NT2/D1 (cell line): ENCODE data around the gene AADACL3.
"Not testable (repeated sequence)": the region's sequence is repeated elsewhere in the genome, so short reads cannot be mapped to it uniquely, and the experiment has no call there.

Experiments
- DNase-seq: peaks from one replicate; pipeline ENCODE4 v3.0.0-alpha.2; 2011; ENCODE audit warnings: low read depth, low spot score
- H3K27me3 ChIP-seq: 2 replicates; pipeline ENCODE4 v1.6.0; 2011; ENCODE audit warnings: mild to moderate bottlenecking; ENCODE audit not compliant: insufficient read length, insufficient read depth
- H3K36me3 ChIP-seq: 2 replicates; pipeline ENCODE4 v1.6.1; 2011; ENCODE audit warnings: mild to moderate bottlenecking, low read length, mixed read lengths; ENCODE audit not compliant: insufficient read depth, insufficient read length
- H3K4me1 ChIP-seq: 2 replicates; pipeline ENCODE4 v1.5.1; 2011; ENCODE audit not compliant: insufficient read depth, insufficient read length
- H3K4me3 ChIP-seq: 2 replicates; pipeline ENCODE4 v1.5.1; 2011; ENCODE audit warnings: low read depth; ENCODE audit not compliant: insufficient read length
- H3K9ac ChIP-seq: 2 replicates; pipeline ENCODE4 v1.6.0; 2011; ENCODE audit warnings: low read depth; ENCODE audit not compliant: insufficient read length
- H3K9me3 ChIP-seq: 2 replicates; pipeline ENCODE4 v1.5.1; 2011; ENCODE audit warnings: mild to moderate bottlenecking, low read length; ENCODE audit not compliant: insufficient read depth
- SUZ12 ChIP-seq: IDR thresholded peaks from 2 replicates; pipeline ENCODE4 v1.6.1; 2011; ENCODE audit not compliant: insufficient read length, insufficient read depth; ENCODE audit errors: extremely low read depth
- YY1 ChIP-seq: IDR thresholded peaks from 2 replicates; pipeline ENCODE4 v1.6.1; 2011; ENCODE audit not compliant: insufficient read length, insufficient read depth
- ZNF274 ChIP-seq: IDR thresholded peaks from 2 replicates; pipeline ENCODE4 v1.6.1; 2011; ENCODE audit warnings: mild to moderate bottlenecking, low read depth, low read length

Gene AADACL3

DNA sequence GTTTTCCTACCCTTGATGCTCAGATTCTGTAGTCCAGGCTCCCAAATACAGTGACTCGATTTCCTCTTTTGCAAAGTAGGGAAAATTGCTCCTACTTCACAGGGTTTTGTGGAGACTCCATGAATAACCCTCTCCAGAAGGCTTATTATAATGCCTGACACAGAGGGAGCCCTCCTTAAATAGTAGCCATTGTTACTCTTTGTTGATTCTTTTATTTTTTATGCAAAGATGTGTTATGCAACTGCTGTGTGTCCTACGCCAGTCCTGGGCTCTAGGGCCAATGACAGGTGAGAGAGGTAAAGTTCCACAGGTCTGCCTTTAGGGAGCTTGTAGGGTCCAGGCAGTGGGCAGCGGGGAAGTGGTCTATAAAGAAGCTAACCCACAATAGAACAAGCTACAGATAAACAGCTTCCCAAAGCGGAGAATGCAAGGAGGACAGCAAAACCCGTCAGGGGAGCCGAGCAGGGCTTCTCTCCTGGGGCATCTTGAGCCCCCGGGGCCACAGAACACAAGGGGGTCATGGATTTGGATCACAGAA lies 1.5 kb downstream of the AADACL3 start:
- no peaks in the 10 kb centered on the region for H3K9me3 ChIP-seq
- no peak for TF ChIP-seq ZNF274
- no peak for TF ChIP-seq SUZ12
- TF ChIP-seq YY1 = no peak
- peaks cover 4% of the 10 kb centered on the region for H3K4me1 ChIP-seq
- H3K27me3 ChIP-seq = no peaks in the 10 kb centered on the region
- H3K4me3 ChIP-seq = no peak overlapping the region
- DNase-seq = no peak
- no peaks in the 10 kb centered on the region for H3K36me3 ChIP-seq
- H3K9ac ChIP-seq = no peak overlapping the region

DNA sequence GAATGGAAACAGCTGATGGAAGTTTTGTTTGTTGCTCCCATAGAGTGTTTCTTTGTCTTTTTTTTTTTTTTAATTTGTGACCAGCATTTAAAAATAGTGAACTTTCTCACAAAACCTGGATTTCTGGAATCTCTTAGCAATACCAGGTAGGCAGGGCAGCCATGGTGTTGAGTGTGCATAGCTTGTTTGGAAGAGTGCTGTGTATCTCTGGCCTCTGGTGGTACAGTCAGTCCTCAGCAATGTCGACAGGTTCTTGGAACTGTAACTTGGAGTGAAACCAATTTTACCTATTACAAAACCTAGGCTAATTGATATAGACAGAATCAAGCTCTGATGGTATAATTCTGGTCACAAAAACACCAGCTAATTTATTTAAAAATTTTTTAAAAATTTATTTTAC lies 6.7 kb downstream of the AADACL3 start:
- peaks cover 6% of the 10 kb centered on the region for H3K4me1 ChIP-seq
- H3K9ac ChIP-seq = no peak overlapping the region
- no peaks in the 10 kb centered on the region for H3K36me3 ChIP-seq
- no peaks in the 10 kb centered on the region for H3K27me3 ChIP-seq
- no peak overlapping the region for H3K4me3 ChIP-seq
- no peak for TF ChIP-seq ZNF274
- TF ChIP-seq YY1 = no peak
- no peak for DNase-seq
- H3K9me3 ChIP-seq = no peaks in the 10 kb centered on the region

- H3K27me3 ChIP-seq = no peaks in the 10 kb centered on the region
- peaks cover 4% of the 10 kb centered on the region for H3K4me1 ChIP-seq
- no peak for DNase-seq
- TF ChIP-seq ZNF274 (no peak), YY1 (no peak), SUZ12 (no peak)
- no peak overlapping the region for H3K9ac ChIP-seq
- H3K4me3 ChIP-seq = no peak overlapping the region
- peaks cover 10% of the 10 kb centered on the region for H3K9me3 ChIP-seq
- no peaks in the 10 kb centered on the region for H3K36me3 ChIP-seq
Measured at GRCh38 chr1:12728391-12728790, 12.5 kb downstream of the AADACL3 start.

DNA sequence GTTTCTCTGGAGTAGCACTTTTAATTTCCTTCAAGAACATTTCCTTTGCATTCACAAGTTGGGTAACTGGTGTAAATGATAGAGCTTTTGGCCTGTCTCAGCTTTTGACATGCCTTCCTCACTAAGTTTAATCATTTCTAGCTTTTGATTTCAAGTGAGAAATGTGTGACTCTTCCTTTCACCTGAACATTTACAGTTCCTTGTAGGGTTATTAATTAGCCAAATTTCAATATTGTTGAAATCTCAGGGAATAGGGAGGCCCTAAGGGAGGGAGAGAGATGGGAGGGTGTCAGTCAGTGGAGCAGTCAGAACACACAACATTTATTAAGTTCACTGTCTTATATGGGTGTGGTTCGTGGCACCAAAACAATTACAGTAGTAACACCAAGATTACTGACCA lies 14.2 kb downstream of the AADACL3 start:
- H3K4me1 ChIP-seq = peaks cover 4% of the 10 kb centered on the region
- peaks cover 10% of the 10 kb centered on the region for H3K9me3 ChIP-seq
- H3K4me3 ChIP-seq = no peak overlapping the region

DNA sequence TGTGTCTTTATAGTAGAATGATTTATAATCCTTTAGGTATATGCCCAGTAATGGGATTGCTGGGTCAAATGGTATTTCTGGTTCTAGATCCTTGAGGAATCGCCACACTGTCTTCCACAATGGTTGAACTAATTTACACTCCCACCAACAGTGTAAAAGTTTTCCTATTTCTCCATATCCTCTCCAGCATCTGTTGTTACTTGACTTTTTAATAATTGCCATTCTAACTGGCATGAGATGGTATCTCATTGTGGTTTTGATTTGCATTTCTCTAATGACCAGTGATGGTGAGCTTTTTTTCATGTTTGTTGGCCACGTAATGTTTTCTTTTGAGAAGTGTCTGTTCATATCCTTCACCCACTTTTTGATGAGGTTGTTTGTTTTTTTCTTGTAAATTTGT lies 15.2 kb downstream of the AADACL3 start:
- not testable (repeated sequence) for H3K27me3 ChIP-seq, DNase-seq, H3K36me3 ChIP-seq, H3K4me3 ChIP-seq, H3K4me1 ChIP-seq, H3K9ac ChIP-seq, H3K9me3 ChIP-seq

More for the DNA sequence above, 14.2 kb downstream of the AADACL3 start:
- Histone ChIP-seq H3K36me3 (no peaks in the 10 kb centered on the region), H3K27me3 (no peaks in the 10 kb centered on the region), H3K9ac (no peak overlapping the region)
- no peak for DNase-seq
- TF ChIP-seq ZNF274 (no peak), YY1 (no peak), SUZ12 (no peak)

GRCh38 chr1:12734651-12735050 lies 18.7 kb downstream of the AADACL3 start:
- no peaks in the 10 kb centered on the region for H3K4me1 ChIP-seq
- H3K9me3 ChIP-seq = peaks cover under 1% of the 10 kb centered on the region; the same call in 1 of the 2 replicates
- no peaks in the 10 kb centered on the region for H3K27me3 ChIP-seq
- no peak for DNase-seq
- no peak for TF ChIP-seq YY1
- TF ChIP-seq ZNF274 = no peak
- no peaks in the 10 kb centered on the region for H3K36me3 ChIP-seq
- no peak overlapping the region for H3K4me3 ChIP-seq
- no peak overlapping the region for H3K9ac ChIP-seq

GRCh38 chr1:12738934-12739333 lies 23.0 kb downstream of the AADACL3 start:
- Histone ChIP-seq H3K9me3 (no peaks in the 10 kb centered on the region), H3K36me3 (no peaks in the 10 kb centered on the region), H3K4me3 (no peak overlapping the region), H3K4me1 (no peaks in the 10 kb centered on the region), H3K27me3 (no peaks in the 10 kb centered on the region), H3K9ac (no peak overlapping the region)
- TF ChIP-seq SUZ12 (no peak), ZNF274 (no peak), YY1 (no peak)
- DNase-seq = no peak

GRCh38 chr1:12739613-12740012 lies 23.7 kb downstream of the AADACL3 start:
- TF ChIP-seq SUZ12 = no peak
- TF ChIP-seq YY1 = no peak
- no peak for TF ChIP-seq ZNF274
- H3K27me3 ChIP-seq = no peaks in the 10 kb centered on the region

More at GRCh38 chr1:12739613-12740012, 23.7 kb downstream of the AADACL3 start:
- DNase-seq = no peak
- Histone ChIP-seq H3K36me3 (no peaks in the 10 kb centered on the region), H3K9me3 (no peaks in the 10 kb centered on the region), H3K4me1 (no peaks in the 10 kb centered on the region), H3K9ac (no peak overlapping the region), H3K4me3 (no peak overlapping the region)
